Keratinocyte (primary cell): Measurements from ENCODE around the gene TBC1D12.

Experiments used
- EZH2 ChIP-seq: IDR thresholded peaks from one replicate; pipeline ENCODE4 v1.6.1; 2012; ENCODE audit warnings: inconsistent platforms, mild to moderate bottlenecking, low read length, moderate library complexity
- TF ChIP-seq, protein P1 (sequence below), 3 experiments: IDR thresholded peaks in 1 of 3; conservative IDR thresholded peaks in 1 of 3; optimal IDR thresholded peaks in 1 of 3; 2 replicates in 2 of 3; 3 replicates in 1 of 3; pipeline versions ENCODE3 to v1.5.1; 2011; ENCODE audit warnings: low read length in 3 of 3, mild to moderate bottlenecking in 3 of 3, moderate library complexity in 2 of 3, control low read depth in 1 of 3, inconsistent platforms in 1 of 3; ENCODE audit not compliant: insufficient read depth in 2 of 3; ENCODE audit errors: extremely low read depth in 1 of 3

DNA sequence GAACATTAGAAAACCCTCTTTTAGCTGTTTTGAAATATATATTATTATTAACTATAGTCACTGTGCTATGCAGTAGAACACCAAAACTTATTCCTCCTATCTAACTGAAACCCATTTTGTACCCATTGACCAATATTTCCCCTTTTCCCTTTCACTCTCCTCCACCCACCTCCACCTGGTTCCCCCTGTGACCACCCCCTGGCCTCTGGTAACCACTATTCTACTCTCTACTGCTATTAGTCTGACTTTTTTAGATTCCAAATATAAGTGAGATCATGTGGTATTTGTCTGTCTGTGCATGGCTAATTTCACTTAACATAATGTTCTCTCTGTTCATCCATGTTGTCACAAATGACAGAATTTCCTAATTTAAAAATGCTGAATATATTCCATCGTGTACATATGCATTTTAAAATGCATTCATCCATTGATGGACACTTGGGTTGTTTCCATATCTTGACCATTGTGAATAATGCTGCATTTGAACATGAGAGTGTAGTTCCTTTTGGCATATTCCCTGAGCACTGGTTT, 18.7 kb downstream of the TBC1D12 start:
- TF ChIP-seq, protein P1, sequence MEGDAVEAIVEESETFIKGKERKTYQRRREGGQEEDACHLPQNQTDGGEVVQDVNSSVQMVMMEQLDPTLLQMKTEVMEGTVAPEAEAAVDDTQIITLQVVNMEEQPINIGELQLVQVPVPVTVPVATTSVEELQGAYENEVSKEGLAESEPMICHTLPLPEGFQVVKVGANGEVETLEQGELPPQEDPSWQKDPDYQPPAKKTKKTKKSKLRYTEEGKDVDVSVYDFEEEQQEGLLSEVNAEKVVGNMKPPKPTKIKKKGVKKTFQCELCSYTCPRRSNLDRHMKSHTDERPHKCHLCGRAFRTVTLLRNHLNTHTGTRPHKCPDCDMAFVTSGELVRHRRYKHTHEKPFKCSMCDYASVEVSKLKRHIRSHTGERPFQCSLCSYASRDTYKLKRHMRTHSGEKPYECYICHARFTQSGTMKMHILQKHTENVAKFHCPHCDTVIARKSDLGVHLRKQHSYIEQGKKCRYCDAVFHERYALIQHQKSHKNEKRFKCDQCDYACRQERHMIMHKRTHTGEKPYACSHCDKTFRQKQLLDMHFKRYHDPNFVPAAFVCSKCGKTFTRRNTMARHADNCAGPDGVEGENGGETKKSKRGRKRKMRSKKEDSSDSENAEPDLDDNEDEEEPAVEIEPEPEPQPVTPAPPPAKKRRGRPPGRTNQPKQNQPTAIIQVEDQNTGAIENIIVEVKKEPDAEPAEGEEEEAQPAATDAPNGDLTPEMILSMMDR (optimal IDR thresholded peaks at IDR 0.05 in 1 of 3, IDR thresholded peaks at IDR 0.05 in 1 of 3, conservative IDR thresholded peaks at IDR 0.05 in 1 of 3; ENCODE audit: extremely low read depth in 1 of 3, insufficient read depth in 2 of 3, low read length in 3 of 3), result no peak
- TF ChIP-seq EZH2, result no peak
